Bone marrow (tissue), 2 donors: Measurements from ENCODE around the gene ANTXRL.
"Not testable (repeated sequence)": the region's sequence is repeated elsewhere in the genome, so short reads cannot be mapped to it uniquely, and the experiment has no call there.

Source experiments
- DNase-seq, 2 donors: peaks; one replicate each; lab custom pipeline; 2025; lab: John Stamatoyannopoulos, UW

Gene ANTXRL

DNA sequence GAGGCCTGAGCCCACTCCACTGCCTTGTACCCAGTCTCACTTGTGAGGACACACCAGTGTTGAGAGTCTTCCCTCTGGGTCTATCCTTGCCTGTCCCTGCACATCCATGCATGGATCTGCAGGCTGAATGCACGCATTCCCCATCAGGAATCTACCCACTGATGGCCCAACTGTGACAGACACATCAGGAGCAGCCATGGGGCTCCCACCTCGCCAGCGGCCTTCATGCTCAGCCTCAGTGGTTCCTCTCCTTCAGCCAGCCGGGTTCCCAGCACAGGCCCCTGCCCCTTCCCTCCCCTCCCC is 21.3 kb downstream of the ANTXRL start:
- no peak for DNase-seq

DNA sequence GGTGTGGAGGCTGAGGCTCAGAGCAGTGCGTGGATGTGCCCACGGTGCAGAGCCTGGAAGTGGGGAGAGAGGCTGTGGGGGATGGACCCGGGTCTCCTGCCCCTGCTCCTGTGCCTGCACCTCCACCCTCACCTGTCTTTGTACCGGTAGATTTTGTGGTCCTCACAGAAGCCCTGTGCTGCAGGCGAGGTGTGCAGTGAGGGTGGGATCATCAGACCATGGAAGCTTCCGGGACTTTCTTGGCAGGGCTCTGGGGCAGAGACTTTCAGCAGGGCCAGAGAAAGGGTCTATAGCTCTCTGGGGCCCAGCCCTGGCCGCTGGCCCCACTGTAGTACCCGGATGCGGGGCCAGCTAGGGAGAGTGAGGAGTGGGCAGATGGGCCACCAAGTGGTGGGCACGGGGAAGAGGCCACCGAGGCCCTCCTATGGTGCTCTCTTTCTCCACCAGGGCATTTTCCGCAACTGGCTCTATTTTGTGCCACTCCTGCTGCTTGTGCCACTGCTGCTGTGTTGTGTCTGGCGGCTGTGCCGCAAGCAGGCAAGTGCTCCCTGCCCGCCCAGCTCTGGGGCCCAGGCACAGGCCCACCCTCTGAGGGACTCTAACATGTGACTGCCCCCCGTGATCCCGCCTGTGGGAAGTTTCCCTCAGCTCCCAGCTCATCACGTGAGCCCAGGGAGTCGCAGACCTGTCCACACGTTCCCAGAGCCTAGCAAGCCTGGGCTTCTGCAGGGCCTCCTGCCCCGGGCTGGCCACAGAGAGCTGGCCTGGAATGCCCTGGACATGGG is 22.1 kb downstream of the ANTXRL start:
- no peak for DNase-seq

DNA sequence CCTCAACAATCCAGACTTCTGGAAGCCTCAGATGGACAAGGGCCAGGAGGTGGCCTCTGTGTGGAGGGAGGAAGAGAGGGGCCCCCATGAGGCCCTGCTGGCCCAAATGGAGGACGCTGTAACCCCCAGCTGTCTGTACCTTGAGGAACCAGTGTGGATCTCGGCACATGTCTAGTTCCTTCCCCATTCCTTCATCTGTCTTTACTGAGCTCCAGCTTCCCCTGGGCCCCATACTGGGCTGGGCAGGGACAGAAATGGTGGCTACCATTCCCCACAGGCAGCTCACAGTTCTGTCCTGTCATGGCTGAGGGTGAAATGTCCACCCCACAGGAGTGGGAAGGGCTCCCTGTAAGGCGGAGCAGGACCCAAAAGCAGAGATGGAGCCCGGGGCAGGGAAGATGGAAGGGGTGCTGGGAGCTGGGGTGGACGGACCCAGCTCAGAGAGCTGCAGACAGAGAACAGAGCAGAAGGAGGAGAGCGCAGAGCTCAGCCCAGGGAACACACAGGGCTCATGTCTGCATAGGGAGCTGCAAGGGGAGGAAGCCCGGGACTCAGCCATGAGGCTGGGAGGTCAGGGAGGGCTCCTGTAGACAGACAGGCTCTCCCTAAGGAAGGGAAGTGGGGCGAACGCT is 22.8 kb downstream of the ANTXRL start:
- DNase-seq: no peak

DNA sequence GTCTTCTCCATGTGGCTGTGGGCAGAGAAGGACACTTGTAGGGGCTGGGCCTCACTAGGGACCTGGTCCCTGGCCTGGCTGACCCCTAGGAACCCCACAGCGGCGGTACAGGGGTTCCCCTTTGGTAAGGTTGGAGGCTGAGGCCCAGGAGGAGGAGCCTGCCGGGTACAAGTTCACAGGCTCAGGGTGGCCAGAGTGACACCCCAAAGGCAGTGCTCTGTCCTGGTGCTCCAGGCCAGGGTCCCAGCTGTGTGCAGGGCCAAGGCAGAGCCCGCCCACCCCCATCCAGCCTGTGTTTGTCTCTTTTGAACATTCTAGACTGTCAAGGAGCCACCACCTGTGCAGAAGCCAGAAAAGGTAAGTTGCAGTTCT is 23.3 kb downstream of the ANTXRL start:
- DNase-seq: no peak

DNA sequence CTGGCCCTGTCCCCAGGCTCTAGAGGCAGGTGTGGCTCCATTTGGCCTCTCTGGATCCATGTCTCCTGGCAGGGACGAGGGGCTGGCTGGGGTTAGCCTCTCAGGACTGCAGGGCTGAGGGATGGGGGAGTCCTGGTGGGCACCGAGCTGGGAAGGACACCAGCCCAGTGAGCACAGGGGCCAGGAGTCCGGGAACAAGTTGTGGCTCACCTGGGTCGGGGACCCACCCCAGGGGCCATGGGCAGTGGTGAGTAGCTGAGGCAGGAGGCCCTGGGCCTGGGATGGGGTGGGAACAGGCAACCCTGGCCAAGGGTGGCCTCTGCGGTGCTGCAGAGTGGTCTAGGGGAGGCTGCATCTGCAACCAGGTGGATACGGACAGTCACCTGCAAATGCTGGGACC is 24.1 kb downstream of the ANTXRL start:
- DNase-seq: no peak

DNA sequence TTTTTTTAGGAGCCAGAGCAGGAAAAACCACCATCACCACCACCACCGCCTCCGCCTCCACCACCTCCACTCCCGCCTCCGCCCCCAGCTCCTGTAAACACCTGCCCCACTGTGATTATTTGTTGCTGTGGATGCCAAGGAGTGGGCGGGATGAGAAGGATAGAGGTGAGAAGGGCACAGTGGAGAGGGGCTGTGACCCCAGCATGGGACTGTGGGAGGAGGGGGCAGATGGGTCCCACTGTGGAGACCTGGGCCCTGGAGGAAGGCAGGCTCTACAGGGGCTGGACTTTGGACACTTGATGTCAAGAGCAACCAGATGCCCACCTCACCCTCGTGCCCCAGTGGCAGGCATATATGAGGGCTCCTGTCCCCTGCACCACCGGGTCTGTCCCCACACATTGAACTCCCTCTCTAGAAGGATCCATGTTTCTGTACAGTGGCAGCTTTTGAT is 24.7 kb downstream of the ANTXRL start:
- DNase-seq: no peak

DNA sequence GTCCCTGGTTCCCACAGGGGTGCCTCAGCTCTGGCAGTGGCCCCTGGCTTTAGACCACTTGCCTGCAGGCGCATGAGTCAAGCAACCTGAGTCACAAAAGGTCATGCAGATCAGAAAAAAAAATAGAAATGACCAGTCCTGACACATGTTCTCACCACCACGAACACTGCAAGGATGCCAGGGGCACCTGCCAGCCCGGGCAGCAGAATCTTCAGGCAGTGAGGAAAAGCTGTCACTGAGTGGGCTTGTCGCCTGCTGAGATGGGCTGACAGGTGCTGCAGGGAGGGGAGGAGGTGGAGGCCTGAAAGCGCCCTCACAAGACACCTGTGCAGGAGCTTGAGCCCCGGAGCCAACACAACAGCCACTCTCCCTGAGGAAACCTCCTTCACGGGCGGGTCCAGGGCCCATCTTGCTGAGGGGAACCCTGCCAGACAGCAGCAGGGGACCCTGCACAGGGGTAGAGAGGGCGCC is 25.2 kb downstream of the ANTXRL start:
- not testable (repeated sequence) for DNase-seq

DNA sequence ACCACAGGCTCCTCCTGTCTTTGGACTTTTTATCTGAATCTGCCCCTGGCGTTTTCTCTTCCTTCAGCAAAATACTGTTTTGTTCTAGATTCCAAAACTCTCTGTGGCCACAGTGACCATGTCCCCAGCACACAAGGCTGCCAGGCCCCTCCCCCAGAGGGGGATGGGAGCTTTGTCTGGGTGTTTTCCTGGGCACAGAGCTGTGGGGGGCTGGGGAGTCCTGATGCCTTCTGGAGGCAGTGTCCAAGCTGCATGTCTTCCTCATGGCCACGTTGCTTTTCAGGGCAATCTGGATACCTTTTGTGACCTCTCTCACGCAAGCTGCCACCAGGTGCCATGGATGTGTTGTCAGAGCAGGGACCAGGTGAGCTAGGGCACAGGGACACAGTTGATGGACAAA is 26.2 kb downstream of the ANTXRL start:
- no peak for DNase-seq

DNA sequence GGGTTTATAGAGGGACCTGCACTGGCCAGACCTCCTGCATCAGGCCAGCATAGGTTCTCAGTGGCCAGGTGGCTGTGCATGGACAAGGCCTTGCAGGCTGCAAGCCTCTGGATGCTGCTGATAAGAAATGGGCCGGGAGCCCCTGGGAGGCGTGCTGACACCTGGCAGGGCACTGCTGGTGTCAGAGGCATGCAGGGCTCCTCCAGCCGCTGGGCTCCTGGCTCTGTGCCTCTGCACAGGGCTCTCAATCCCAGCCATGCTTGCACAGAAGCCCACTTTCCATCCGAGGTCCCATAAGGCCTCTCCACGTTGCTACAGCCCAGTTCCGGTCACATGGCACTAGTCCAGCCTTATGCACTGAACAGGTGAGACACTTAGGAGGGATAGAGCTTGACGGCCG is 27.3 kb downstream of the ANTXRL start:
- DNase-seq: no peak

DNA sequence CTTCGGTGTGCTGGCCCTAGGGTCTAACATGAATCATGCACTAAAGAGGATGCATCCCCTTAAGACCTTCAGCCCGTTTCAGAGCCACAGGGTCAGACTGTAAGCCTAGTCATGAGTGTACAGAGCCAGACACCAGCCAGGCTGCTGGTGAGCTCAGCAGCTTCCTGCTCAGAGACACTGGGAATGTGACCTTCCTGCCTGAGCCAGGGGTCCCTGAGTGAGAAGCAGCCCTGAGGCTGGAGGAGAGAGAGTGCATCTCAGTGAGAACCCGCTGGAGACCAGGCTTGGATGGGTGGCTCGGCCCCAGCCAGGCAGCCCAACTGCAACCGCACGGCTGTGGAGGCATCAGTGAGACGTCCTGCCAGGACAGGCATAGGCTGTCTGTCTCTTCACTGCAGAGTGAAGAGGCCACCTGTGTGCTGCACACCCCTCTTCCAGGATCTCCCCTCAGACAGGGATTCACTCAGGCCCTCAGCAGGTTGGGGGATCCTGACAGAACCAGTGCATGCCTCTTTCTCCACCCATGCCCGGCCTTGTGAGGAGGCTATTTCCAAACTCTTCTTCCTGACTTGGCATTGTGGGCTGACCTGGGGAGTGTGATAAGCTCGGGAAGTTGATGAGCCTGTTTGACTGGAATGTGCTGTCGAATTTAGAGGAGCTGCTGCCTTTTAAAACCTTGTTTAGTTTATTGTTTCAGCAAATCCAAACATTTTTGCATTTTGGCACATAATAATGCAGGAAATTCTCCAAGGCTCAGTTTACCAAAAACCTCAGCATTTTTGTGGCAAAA is 28.5 kb downstream of the ANTXRL start:
- DNase-seq: not testable (repeated sequence)

DNA sequence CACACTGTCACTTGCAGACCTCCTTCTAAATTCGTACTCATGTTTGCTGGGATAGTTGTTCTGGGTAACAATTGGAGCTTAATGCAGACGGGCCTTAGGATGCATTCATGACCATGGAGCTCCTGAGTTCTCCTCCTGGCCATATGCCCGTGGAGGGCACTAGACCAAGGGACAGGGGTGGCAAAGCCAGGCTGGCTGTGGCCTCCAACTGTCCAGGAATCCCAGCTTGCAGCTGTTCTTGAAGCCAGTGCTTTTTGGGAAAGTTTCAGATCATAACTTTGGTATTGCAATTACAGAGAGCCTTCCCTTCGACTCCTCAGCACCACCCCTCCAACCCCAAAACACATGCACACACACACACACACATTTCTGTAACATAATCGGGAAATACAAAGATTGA is 30.6 kb downstream of the ANTXRL start:
- DNase-seq: no peak

DNA sequence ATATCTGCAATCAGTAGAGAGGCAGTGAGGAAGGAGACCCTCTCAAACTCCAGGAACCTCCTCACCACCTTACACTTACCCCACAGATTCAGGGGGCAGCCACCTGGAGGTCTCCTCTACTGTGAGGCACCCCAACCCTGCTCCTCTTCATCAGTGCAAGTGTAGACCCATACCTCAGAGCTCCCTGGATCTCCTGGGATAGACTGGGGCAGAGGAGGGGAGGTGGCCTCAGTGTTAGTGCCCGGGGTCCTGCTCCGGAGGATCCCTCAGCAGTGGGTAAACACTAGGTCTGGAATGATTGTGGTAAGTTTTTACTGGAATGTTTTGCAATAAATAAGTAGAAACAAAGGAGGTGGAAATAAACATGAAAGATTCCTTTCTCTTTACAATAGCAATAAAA is 31.1 kb downstream of the ANTXRL start:
- no peak for DNase-seq

DNA sequence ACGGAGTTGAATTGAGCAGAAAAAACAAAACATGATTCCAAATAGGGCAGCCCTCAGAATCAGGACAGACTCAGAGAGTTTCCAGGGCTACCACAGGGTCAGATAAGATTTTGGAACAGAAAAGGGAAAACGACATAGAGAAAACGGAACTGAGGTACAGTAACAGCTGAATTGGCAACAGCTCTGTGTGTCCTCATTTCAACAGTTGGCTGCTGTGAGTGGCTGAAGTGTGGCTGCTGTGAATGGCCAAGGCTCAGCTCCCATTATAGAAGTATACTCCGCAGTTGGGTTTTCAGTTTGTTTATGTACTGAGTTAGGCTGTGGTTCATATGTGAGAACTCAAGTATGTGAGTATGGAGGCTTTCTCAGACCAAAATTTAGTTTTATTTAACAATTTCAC is 32.0 kb downstream of the ANTXRL start:
- DNase-seq: no peak

DNA sequence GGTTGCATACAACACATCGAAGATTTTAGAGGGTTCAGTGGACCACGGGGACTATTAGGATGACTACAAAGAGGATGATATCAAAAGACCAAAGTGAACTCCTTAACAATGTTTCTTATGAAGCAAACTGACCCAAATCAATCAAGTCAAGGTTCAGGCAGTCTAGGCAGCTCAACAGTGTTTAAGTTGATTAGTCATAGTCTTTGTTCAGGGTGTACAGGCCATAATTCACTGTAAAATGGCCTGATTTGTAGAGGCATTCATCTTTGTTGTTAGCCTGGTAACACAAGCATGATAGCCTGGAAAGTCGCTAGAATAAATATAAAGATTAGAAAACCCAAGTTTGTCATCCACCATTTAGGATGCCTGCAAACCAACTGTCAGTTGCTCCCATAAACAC is 32.6 kb downstream of the ANTXRL start:
- DNase-seq: no peak

DNA sequence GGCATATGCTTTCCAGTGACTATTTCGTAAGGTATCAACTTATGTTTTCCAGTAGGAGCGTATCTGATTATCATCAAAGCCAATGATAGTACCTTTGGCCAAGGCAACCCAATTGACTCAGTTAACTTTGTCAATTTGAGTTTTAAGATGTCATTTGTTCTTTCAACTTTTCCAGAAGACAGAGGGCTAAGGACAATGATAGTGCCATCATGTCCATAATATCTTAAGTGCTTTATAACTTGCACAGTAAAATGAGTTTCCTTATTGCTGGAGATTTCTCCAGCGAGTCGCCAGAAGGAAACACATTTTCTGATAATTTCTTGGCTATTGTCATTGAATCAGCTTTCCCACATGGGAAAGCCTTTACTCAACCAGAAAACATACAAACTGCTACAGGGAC is 35.0 kb downstream of the ANTXRL start:
- DNase-seq: no peak

DNA sequence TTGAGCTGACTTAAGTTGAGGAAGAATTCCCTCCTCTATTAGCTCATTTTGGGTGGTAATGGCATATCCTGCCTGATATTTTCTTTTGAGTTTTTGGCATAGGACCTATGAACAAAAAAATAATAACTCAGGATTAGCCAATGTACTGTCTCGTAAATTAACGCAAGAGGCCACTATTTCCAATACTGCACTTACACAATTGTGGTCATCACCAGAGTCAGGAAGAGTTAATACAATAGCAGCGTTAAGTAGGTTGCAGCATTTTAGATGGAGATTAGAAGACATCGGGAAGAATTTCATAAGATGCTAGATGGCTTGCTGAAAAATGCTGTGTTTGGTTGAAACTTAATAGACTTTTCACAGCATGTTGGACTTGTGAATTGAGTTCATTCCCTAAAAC is 36.4 kb downstream of the ANTXRL start:
- no peak for DNase-seq

DNA sequence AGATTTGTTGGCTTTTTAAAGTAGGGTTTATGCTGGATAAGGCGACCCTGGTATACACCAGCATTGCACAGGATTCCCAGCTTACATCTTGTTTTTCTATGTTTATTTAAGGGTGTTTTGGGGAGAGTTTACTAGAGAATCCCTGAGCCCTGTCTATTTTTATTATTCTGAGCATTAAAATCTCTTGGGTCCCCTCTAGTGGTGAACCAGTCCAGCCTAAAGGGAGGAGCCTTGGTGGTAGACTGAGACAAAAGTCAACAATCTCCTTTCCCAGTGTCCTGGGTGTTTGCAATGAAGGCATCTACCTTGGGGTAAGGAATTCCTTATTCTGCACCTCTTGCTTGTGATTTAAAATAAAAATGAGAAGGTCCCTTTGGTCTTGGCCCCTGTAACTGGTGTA is 38.2 kb downstream of the ANTXRL start:
- no peak for DNase-seq

DNA sequence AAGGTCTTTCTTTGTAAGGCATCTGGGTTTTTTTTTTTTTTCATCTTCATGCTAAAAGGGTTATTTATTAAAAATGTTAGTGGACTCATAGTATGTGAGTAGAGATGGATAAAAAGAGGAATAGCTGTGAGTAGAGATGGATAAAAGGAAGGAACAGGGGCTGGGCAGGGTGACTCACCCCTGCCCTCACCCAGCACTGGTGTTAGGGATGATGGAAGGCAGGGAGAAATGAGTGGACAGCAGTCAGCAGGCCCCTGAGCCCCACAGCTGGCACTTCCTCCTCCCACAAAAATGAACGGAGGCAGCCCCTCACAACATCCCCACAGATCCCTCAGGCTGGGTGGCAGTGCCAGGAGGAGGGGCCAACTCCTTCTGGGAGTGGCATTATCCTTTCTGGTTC is 39.3 kb downstream of the ANTXRL start:
- no peak for DNase-seq

DNA sequence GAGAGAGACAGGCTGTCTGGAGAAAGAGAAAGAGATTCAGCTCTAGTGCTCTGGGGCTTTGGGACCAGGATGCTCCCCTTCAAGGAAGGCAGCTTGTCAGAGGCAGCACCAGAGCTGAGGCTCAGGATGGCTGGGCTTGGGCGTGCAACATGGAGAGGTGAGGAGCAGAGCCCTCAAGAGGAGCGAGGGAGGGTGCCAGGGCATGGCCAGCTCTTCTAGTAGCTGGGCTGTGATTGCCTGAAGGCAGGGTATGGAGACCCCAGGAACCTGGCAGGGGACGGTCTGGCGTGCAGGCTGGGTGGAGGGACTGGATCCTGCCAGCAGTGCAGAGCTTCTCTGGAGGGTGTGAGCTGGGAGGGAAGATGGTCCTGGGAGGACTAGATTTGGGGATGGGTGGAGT is 40.2 kb downstream of the ANTXRL start:
- DNase-seq: no peak

DNA sequence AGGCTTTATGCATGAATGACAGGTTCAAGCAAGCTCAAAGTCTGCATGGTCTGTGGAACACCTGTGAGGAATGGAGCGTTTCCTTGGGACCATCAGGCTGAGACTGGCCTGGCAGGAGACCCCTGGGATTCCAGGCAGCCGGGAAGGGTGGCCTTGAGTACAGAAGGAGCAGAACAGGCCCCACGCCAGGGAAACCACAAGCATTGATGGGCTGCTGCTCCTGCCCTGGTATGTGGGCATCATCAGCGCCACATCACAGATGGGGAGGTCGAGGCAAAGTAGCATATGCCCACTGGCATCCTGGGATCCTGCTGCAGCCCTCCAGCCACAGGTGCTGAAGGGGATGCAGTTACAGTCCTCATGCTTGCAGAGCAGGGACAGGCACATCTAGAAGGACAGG is 40.9 kb downstream of the ANTXRL start:
- DNase-seq: no peak

DNA sequence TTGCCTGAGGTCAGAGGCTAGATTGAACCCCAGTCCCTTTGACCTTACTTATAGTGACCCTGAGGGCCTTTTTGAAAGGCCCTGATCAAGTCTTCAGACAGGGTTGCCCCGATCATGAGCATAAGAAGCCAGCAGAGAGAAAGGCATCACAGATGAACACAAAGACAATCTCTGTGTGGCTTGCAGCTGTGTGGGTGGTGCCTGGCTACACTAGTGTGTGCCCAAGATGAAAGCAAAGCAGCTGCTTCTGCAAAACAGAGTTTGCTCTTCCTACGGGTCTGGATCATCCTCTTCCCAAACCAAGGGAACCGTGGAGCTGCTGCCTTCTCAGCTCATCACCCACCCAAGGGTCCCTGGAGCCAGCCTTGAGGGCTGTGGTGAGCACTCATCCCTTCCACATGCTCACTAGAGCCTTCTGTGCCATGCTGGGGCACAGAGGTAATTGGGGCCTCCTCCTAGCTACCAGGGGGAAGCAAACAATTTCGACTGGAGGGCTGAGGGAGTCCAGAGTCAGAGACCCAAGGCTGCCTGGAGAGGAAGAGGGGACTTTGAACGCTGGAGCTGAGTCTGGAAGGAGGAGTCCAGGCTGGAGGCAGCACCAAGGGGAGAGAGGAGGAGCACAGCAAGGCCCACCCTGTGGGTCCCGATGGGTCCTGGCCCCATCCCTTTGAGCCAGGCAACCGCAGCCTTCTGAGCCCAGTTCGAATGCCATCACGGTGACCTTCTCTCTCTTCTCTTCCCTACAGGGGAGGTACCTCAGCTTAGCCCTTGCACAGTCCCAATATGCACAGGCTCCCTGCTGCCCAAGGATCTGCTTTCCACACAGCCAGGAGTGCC is 42.3 kb downstream of the ANTXRL start:
- no peak for DNase-seq

DNA sequence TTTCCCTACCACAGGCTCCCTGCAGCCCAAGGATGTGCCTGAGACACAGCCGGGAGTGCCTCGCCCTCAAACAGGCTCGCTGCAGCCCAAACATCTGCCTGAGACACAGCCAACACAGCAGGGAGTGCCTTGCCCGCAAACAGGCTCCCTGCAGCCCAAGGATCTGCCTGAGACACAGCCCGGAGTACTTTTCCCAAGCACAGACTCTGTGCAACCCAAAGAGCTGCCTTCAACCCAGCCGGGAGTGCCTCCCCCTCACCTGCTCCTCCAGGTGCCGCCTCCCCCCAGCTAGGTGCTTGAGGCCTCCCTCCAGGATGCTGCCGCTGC is 42.9 kb downstream of the ANTXRL start:
- no peak for DNase-seq
